Stimulated activated CD8-positive, alpha-beta memory T cell treated with anti-CD3 and anti-CD28 coated beads, Interleukin-12 subunit alpha, Interleukin-12 subunit beta, amount 100 ng/mL, for 1 hour (primary cell): ENCODE measurements around the gene HRH2.

ENCODE experiments used
- DNase-seq: peaks from one replicate; pipeline ENCODE4 v3.0.0-alpha.2; 2020; ENCODE audit warnings: low read depth

Gene HRH2

GRCh38 chr5:175678074-175678473 lies 20.2 kb downstream of the HRH2 start:
- DNase-seq, result no peak

GRCh38 chr5:175679411-175679810 lies 21.5 kb downstream of the HRH2 start:
- no peak for DNase-seq

- no peak for DNase-seq
These were observed 22.1 kb downstream of the HRH2 start for GRCh38 chr5:175680020-175680419.

DNA sequence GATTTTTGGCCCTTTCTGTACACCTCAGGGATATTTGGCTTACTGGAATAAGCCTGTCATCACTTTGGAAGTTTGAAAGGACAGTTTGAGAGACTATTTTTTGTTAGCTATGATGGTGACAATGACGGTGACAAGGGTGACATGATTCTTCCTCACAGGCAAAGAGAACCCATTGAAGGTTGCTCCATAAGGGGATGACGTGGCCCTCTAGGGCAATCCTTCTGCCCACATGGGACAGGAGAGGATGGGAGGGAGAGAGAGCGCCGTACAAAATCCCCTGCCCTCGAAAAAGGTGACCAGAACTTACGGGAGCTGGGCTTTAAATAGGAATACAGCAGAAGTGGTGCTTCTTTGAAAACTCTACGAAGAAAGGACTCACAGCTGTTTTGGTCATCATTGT lies 22.6 kb downstream of the HRH2 start:
- no peak for DNase-seq

- DNase-seq, result no peak
These were observed 23.4 kb downstream of the HRH2 start for GRCh38 chr5:175681045-175681967.

- DNase-seq, result no peak
These were observed 24.1 kb downstream of the HRH2 start for GRCh38 chr5:175681968-175682340.

DNA sequence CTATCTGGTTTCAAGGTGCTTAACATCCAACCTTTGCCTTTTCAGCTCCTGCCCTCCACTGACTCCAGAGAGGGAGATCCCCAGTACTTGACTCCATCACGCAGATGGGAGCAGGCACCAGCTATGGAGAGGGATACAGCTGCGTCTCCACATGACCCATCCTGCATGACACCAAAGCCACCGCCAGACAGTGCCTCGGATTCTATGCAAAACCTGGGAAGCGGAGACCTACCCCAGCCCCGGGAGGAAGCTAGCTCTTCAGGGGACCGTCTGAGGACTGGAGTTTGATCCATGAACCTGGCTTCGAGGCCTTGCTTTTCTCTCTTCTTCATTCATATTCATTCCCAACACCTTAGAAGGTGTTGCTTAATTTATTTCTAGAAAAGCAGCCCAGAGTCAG lies 24.8 kb downstream of the HRH2 start:
- no peak for DNase-seq

DNA sequence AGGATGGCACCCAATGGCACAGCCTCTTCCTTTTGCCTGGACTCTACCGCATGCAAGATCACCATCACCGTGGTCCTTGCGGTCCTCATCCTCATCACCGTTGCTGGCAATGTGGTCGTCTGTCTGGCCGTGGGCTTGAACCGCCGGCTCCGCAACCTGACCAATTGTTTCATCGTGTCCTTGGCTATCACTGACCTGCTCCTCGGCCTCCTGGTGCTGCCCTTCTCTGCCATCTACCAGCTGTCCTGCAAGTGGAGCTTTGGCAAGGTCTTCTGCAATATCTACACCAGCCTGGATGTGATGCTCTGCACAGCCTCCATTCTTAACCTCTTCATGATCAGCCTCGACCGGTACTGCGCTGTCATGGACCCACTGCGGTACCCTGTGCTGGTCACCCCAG lies 25.4 kb downstream of the HRH2 start:
- DNase-seq, result no peak

DNA sequence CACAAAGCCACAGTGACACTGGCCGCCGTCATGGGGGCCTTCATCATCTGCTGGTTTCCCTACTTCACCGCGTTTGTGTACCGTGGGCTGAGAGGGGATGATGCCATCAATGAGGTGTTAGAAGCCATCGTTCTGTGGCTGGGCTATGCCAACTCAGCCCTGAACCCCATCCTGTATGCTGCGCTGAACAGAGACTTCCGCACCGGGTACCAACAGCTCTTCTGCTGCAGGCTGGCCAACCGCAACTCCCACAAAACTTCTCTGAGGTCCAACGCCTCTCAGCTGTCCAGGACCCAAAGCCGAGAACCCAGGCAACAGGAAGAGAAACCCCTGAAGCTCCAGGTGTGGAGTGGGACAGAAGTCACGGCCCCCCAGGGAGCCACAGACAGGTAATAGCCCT lies 26.1 kb downstream of the HRH2 start:
- no peak for DNase-seq

GRCh38 chr5:175684931-175685330 lies 27.1 kb downstream of the HRH2 start:
- no peak for DNase-seq

GRCh38 chr5:175685701-175686350 lies 28.0 kb downstream of the HRH2 start:
- DNase-seq, result no peak

DNA sequence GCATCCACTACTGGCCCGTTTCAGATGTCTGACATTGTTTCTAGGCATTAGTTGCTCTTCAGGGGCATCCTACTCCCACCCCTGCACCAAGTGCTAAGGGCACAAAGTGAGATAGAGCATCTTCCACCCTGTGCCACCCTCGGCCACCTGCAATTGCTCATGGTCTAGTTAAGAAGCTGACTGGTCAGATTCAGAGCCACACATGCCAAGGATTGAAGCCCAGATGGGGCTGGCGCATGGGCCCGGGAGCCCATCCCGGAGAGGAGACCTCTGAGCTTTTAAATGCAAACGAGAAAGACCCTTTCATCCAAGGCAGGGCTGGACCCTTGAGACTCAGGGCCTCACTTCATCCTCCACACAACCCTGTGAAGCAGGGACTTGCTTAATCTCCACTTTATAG lies 28.5 kb downstream of the HRH2 start:
- DNase-seq, result no peak

GRCh38 chr5:175686826-175687225 lies 29.0 kb downstream of the HRH2 start:
- no peak for DNase-seq

- DNase-seq, result no peak
These were observed 29.4 kb downstream of the HRH2 start for GRCh38 chr5:175687231-175687701.

GRCh38 chr5:175688352-175689146 lies 30.7 kb downstream of the HRH2 start:
- DNase-seq, result no peak

- DNase-seq, result no peak
These were observed 31.5 kb downstream of the HRH2 start for GRCh38 chr5:175689147-175689991.

GRCh38 chr5:175690025-175690424 lies 32.2 kb downstream of the HRH2 start:
- no peak for DNase-seq

- DNase-seq, result no peak
These were observed 32.7 kb downstream of the HRH2 start for GRCh38 chr5:175690586-175690985.

DNA sequence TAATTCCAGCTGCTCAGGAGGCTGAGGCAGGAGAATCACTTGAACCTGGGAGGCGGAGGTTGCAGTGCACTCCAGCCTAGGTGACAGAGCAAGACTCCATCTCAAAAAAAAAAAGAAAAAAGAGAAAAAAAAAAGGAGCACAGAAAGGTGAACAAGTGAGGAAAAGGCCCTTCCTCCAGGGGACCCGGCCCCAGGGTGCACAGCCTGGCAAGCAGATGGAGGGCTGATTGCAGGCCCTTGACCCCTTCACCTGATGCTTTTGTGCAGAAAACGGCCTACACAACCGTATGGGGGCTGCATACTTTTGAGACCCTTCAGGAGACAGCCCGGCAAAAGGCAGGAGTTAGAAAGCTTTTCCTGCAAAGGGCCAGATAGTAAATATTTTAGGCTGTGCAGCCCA lies 33.9 kb downstream of the HRH2 start:
- no peak for DNase-seq

- no peak for DNase-seq
These were observed 34.5 kb downstream of the HRH2 start for GRCh38 chr5:175692235-175692995.
